GM12878 (cell line): ENCODE data around the gene CDC6. TPM values are rescaled to one million over a fixed set of nuclear protein-coding genes. Genes with fewer than 3 reads are reported as not detected.

ENCODE experiments used
- ATAC-seq: fragments of 200-7000 bp; cut with Tn5 transposase; 3 replicates; pipeline ENCODE4 v1.9.1; 2020; ENCODE audit warnings: mild to moderate bottlenecking, moderate library complexity
- BruUV-seq: library from RNA; stranded (reverse); fragments of 400-500 nt; replicated peaks from 2 replicates; lab custom pipeline; 2021; lab: Mats Ljungman, UMichigan
- CTCF ChIA-PET: fragments of 300-600 bp; sonication (Branson Sonifier 250); formaldehyde crosslinking; extraction: SDS; loops from one replicate; lab custom pipeline; 2021; ENCODE audit warnings: inconsistent platforms; lab: Yijun Ruan, JAX
- POLR2A ChIA-PET: fragments of 350-600 bp; formaldehyde crosslinking; extraction: SDS; loops from one replicate; lab custom pipeline; 2021; ENCODE audit warnings: inconsistent platforms; lab: Charles Lee
- RAD21 ChIA-PET: fragments of 300-600 bp; sonication (Branson Sonifier 250); formaldehyde crosslinking; loops from one replicate; lab custom pipeline; 2023; ENCODE audit warnings: antibody characterized with exemption; ENCODE audit not compliant: unreplicated experiment; lab: Charles Lee
- SMC1A ChIA-PET: fragments of 300-600 bp; sonication (Branson Sonifier 250); formaldehyde crosslinking; loops from one replicate; lab custom pipeline; 2023; ENCODE audit not compliant: unreplicated experiment, uncharacterized antibody; lab: Charles Lee
- DNase-seq: peaks from one replicate; pipeline ENCODE4 v3.0.0-alpha.2; 2011; ENCODE audit warnings: low read depth, low spot score
- FAIRE-seq: peaks from 3 replicates; lab custom pipeline; 2011; peaks lifted over from hg19 to GRCh38; lab: Jason Lieb, UNC
- H2AFZ ChIP-seq: 2 replicates; pipeline ENCODE4 v1.6.0; 2011; ENCODE audit warnings: low read depth, low read length, control low read depth; ENCODE audit not compliant: control insufficient read depth
- H3K27ac ChIP-seq: 2 replicates; pipeline ENCODE4 v1.5.1; 2011; ENCODE audit warnings: control low read depth; ENCODE audit not compliant: control insufficient read depth, insufficient read depth
- H3K27me3 ChIP-seq, 2 experiments: replicated peaks in 1 of 2; 2 replicates each; pipeline versions ENCODE4 v1.6.0 to v1.6.1; 2011; ENCODE audit warnings: low read length in 1 of 2; ENCODE audit not compliant: control insufficient read depth in 2 of 2, insufficient read depth in 2 of 2
- H3K36me3 ChIP-seq, 2 experiments: 2 replicates each; pipeline ENCODE4 v1.5.1; 2011; ENCODE audit warnings: low read length in 1 of 2; ENCODE audit not compliant: control insufficient read depth in 2 of 2, insufficient read depth in 2 of 2
- H3K4me1 ChIP-seq: 2 replicates; pipeline ENCODE4 v1.6.1; 2011; ENCODE audit warnings: mild to moderate bottlenecking, low read length, moderate library complexity, mixed read lengths; ENCODE audit not compliant: control insufficient read depth, insufficient read depth
- H3K4me2 ChIP-seq: 2 replicates; pipeline ENCODE4 v1.6.0; 2011; ENCODE audit warnings: control low read depth; ENCODE audit not compliant: control insufficient read depth, insufficient read depth
- H3K4me3 ChIP-seq: fragments of 200-600 bp; sonication (generic); 2 replicates; pipeline ENCODE4 v1.5.1; 2016
- H3K79me2 ChIP-seq: 2 replicates; pipeline ENCODE4 v1.6.0; 2011; ENCODE audit warnings: low read length; ENCODE audit not compliant: control insufficient read depth, insufficient read depth
- H3K9ac ChIP-seq: 2 replicates; pipeline ENCODE4 v1.8.0; 2011; ENCODE audit warnings: low read length, control low read depth, mixed read lengths; ENCODE audit not compliant: control insufficient read depth, insufficient read depth
- H3K9me3 ChIP-seq: replicated peaks from 3 replicates; pipeline ENCODE4 v1.5.1; 2011; ENCODE audit warnings: mild to moderate bottlenecking, low read length; ENCODE audit not compliant: control insufficient read depth, insufficient read depth
- H4K20me1 ChIP-seq: 2 replicates; pipeline ENCODE4 v1.6.0; 2011; ENCODE audit not compliant: control insufficient read depth, insufficient read depth
- CEBPB ChIP-seq, 2 experiments: fragments of 150-350 bp in 1 of 2; IDR thresholded peaks; 2 replicates each; pipeline ENCODE4 v1.6.1; 2012 to 2014; ENCODE audit warnings: low read depth in 2 of 2, low read length in 2 of 2, borderline replicate concordance in 1 of 2, inconsistent platforms in 1 of 2
- HDGF ChIP-seq: fragments of 450-650 bp; IDR thresholded peaks from 2 replicates; pipeline ENCODE4 v1.6.1; 2016; ENCODE audit warnings: antibody characterized with exemption
- NBN ChIP-seq: fragments of 450-650 bp; IDR thresholded peaks from 2 replicates; pipeline ENCODE4 v1.6.1; 2016
- PAX5 ChIP-seq: IDR thresholded peaks from 2 replicates; pipeline ENCODE4 v1.6.1; 2011; ENCODE audit warnings: low read depth, low read length, borderline replicate concordance
- RAD21 ChIP-seq: IDR thresholded peaks from 2 replicates; pipeline ENCODE4 v1.6.1; 2011; ENCODE audit warnings: mild to moderate bottlenecking, low read depth, low read length, moderate library complexity; ENCODE audit not compliant: insufficient read depth
- RELA ChIP-seq: fragments of 450-650 bp; IDR thresholded peaks from 2 replicates; pipeline ENCODE4 v1.8.0; 2014; ENCODE audit warnings: borderline replicate concordance; ENCODE audit not compliant: partially characterized antibody
- SMC3 ChIP-seq: IDR thresholded peaks from 2 replicates; pipeline ENCODE4 v1.6.1; 2011; ENCODE audit warnings: low read length, improper control_type of control experiment, borderline replicate concordance
- TBL1XR1 ChIP-seq: IDR thresholded peaks from 2 replicates; pipeline ENCODE4 v1.6.1; 2012; ENCODE audit warnings: low read depth, low read length, improper control_type of control experiment
- YY1 ChIP-seq: IDR thresholded peaks from 2 replicates; pipeline ENCODE4 v1.6.1; 2011; ENCODE audit warnings: low read depth, mild to moderate bottlenecking, low read length
- WGBS: methylation state at CpG from one replicate; pipeline ENCODE4 v1.1.6; 2016; ENCODE audit warnings: low lambda C conversion rate; ENCODE audit not compliant: insufficient replicate concordance, insufficient coverage; ENCODE audit errors: missing lambda C conversion rate; 5-methylcytosine and 5-hydroxymethylcytosine counted together
- in situ Hi-C: fragments of 300-500 bp; cut with MboI; formaldehyde crosslinking; loops from 9 replicates; pipeline ENCODE4 v1.14.3; 2018; ENCODE audit warnings: mixed read lengths
- intact Hi-C: fragments of 100-400 bp; cut with micrococcal nuclease; formaldehyde crosslinking; loops from one replicate; pipeline ENCODE4 v1.14.2; 2022; ENCODE audit not compliant: unreplicated experiment
- polyA plus RNA-seq, 11 experiments: library from polyadenylated mRNA; depleted of rRNA in 4 of 11; unstranded in 6 of 11; stranded (reverse) in 5 of 11; fragments of >200 nt; fragmentation: Nextera tagmentation in 4 of 11; fragmentation: Illumina TruSeq in 1 of 11; extraction: Ambion mirVana in 4 of 11; extraction: Trizol in 1 of 11; gene quantifications; 1 replicate in 1 of 11; 2 replicates in 10 of 11; pipeline versions ENCODE4 v1.2.1 to v1.2.3, GENCODE V29; 2011 to 2016; ENCODE audit warnings: inconsistent platforms in 2 of 11, missing spikeins in 2 of 11, low read depth in 1 of 11
- total RNA-seq, 4 experiments: library from RNA; depleted of rRNA in 3 of 4; stranded (reverse); fragments of >200 nt in 3 of 4; fragmentation: Illumina TruSeq in 1 of 4; extraction: Trizol in 1 of 4; gene quantifications; 2 replicates each; pipeline versions ENCODE4 v1.2.1 to v1.2.3, GENCODE V29; 2013 to 2021
- TF ChIP-seq, protein P1 (sequence below): fragments of 450-650 bp; IDR thresholded peaks from 2 replicates; pipeline ENCODE4 v1.6.1; 2017; ENCODE audit warnings: low read depth, mild to moderate bottlenecking, moderate library complexity
- TF ChIP-seq, protein P2 (sequence below), 3 experiments: IDR thresholded peaks in 2 of 3; conservative IDR thresholded peaks in 1 of 3; 2 replicates each; pipeline ENCODE4 v1.5.1; 2011; ENCODE audit warnings: low read depth in 3 of 3, low read length in 3 of 3, mild to moderate bottlenecking in 3 of 3, control low read depth in 2 of 3, moderate library complexity in 2 of 3, inconsistent platforms in 1 of 3, mixed read lengths in 1 of 3; ENCODE audit not compliant: control insufficient read depth in 2 of 3, insufficient read depth in 1 of 3; ENCODE audit errors: extremely low read depth in 1 of 3
- TF ChIP-seq, protein P3 (sequence below): IDR thresholded peaks from 2 replicates; pipeline ENCODE4 v1.6.1; 2012; ENCODE audit warnings: low read depth, low read length, improper control_type of control experiment

Gene CDC6
- total and polyA plus RNA-seq, 10 of the 15 experiments (the other 5 are each of a cell fraction or from before 2014, with no cell fraction given): 13.3 to 60.9 (median 47.6) TPM

DNA sequence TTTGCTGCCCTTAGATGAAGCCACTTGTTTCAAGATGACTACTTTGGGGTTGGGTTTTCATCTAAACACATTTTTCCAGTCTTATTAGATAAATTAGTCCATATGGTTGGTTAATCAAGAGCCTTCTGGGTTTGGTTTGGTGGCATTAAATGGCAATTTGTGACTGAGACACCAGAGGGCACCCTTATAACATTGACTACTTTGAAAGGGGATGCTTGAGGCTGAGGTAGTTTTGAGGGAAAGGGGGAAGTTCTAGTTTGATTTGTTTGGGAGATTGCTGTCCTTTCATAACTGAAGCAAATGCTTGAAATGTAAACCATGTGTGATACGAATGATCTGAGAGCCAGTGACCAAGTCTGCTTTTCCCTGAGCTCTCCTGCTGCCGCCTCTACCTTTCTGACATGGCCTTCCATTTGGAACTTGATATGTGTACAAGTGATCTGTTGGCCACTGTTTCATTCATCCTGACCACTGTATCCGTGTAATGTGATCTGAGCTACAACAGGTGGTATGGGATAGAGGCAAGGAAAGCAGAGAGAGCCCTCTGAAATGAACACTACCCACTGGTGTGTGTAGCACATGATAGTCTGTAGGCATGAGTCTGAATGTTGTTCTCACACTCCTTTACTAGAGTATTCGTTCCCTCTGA lies 15.5 kb downstream of the CDC6 start:
- Histone ChIP-seq H3K4me2 (no peak overlapping the region), H3K4me3 (no peak overlapping the region), H2AFZ (no peak overlapping the region), H3K36me3 (peaks cover 4 to 15% of the 10 kb centered on the region in 2 experiments), H4K20me1 (no peaks in the 10 kb centered on the region), H3K27ac (no peak overlapping the region), H3K4me1 (peaks cover 5% of the 10 kb centered on the region; the same call in 1 of the 2 replicates), H3K9me3 (no peaks in the 10 kb centered on the region), H3K79me2 (no peaks in the 10 kb centered on the region), H3K9ac (no peak overlapping the region), H3K27me3 (no peaks in the 10 kb centered on the region)
- ATAC-seq (peak; percentile 83), DNase-seq (no peak), FAIRE-seq (peak; percentile 68)
- intact Hi-C loops: loop anchor here (1.0 to 5.0 kb wide), 2 partner anchors 52 to 229 kb away; no protein-coding TSS in a partner anchor
- no TSS peak for BruUV-seq
- 62% methylated on average over 4 of the region's 4 CpGs for WGBS
- SMC1A ChIA-PET: interaction anchor here (0.9 to 11.2 kb wide), 23 partner anchors 9 to 235 kb away, joined by 3 to 172 read pairs (median 5); partner anchors contain the start of gene WIPF2
- CTCF ChIA-PET: interaction anchor here (0.7 to 10.6 kb wide), 30 partner anchors 9 to 1360 kb away, joined by 3 to 311 read pairs (median 5); partner anchors contain the start of genes CDC6, GJD3 and TOP2A
- RAD21 ChIA-PET: interaction anchor here (0.6 to 18.7 kb wide), 23 partner anchors 9 to 322 kb away, joined by 3 to 271 read pairs (median 5); partner anchors contain the start of gene TOP2A
- in situ Hi-C loops: loop anchor here (5.0 kb wide), 1 partner anchor 49 kb away; no protein-coding TSS in a partner anchor
- TF ChIP-seq, protein P1, sequence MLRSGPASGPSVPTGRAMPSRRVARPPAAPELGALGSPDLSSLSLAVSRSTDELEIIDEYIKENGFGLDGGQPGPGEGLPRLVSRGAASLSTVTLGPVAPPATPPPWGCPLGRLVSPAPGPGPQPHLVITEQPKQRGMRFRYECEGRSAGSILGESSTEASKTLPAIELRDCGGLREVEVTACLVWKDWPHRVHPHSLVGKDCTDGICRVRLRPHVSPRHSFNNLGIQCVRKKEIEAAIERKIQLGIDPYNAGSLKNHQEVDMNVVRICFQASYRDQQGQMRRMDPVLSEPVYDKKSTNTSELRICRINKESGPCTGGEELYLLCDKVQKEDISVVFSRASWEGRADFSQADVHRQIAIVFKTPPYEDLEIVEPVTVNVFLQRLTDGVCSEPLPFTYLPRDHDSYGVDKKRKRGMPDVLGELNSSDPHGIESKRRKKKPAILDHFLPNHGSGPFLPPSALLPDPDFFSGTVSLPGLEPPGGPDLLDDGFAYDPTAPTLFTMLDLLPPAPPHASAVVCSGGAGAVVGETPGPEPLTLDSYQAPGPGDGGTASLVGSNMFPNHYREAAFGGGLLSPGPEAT: peak; percentile 20; the same call in 1 of the 2 replicates
- TF ChIP-seq NBN (0 out of 2 replicates have a peak, but pooled peaks have one; percentile 39), RELA (peak; percentile 31), TBL1XR1 (no peak), HDGF (0 out of 2 replicates have a peak, but pooled peaks have one; percentile 22), RAD21 (peak; percentile 96), CEBPB (IDR thresholded peaks at IDR 0.05; ENCODE audit: borderline replicate concordance in 1 of 2, low read depth in 2 of 2, low read length in 2 of 2) (no peak), PAX5 (no peak), YY1 (peak; percentile 49; the same call in 1 of the 2 replicates), SMC3 (peak; percentile 98)
- TF ChIP-seq, protein P2, sequence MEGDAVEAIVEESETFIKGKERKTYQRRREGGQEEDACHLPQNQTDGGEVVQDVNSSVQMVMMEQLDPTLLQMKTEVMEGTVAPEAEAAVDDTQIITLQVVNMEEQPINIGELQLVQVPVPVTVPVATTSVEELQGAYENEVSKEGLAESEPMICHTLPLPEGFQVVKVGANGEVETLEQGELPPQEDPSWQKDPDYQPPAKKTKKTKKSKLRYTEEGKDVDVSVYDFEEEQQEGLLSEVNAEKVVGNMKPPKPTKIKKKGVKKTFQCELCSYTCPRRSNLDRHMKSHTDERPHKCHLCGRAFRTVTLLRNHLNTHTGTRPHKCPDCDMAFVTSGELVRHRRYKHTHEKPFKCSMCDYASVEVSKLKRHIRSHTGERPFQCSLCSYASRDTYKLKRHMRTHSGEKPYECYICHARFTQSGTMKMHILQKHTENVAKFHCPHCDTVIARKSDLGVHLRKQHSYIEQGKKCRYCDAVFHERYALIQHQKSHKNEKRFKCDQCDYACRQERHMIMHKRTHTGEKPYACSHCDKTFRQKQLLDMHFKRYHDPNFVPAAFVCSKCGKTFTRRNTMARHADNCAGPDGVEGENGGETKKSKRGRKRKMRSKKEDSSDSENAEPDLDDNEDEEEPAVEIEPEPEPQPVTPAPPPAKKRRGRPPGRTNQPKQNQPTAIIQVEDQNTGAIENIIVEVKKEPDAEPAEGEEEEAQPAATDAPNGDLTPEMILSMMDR (IDR thresholded peaks at IDR 0.05 in 2 of 3, conservative IDR thresholded peaks at IDR 0.05 in 1 of 3; ENCODE audit: control insufficient read depth in 2 of 3, extremely low read depth in 1 of 3, insufficient read depth in 1 of 3, low read depth in 3 of 3, low read length in 3 of 3): peak; percentile 62 to 80 (median 68); a peak in 5 of 6 replicates
- TF ChIP-seq, protein P3, sequence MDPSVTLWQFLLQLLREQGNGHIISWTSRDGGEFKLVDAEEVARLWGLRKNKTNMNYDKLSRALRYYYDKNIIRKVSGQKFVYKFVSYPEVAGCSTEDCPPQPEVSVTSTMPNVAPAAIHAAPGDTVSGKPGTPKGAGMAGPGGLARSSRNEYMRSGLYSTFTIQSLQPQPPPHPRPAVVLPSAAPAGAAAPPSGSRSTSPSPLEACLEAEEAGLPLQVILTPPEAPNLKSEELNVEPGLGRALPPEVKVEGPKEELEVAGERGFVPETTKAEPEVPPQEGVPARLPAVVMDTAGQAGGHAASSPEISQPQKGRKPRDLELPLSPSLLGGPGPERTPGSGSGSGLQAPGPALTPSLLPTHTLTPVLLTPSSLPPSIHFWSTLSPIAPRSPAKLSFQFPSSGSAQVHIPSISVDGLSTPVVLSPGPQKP: no peak
- POLR2A ChIA-PET: interaction anchor here (0.5 to 1.6 kb wide), 4 partner anchors 9 to 229 kb away, joined by 3 to 5 read pairs (median 4); no protein-coding TSS in a partner anchor
